ENCODE results near the gene MAMDC4. TPM values are rescaled to one million over a fixed set of nuclear protein-coding genes. Genes with fewer than 3 reads are reported as not detected.

MAMDC4 gene
- 1.3 and 5.5 TPM in 2 replicates for total RNA-seq

DNA sequence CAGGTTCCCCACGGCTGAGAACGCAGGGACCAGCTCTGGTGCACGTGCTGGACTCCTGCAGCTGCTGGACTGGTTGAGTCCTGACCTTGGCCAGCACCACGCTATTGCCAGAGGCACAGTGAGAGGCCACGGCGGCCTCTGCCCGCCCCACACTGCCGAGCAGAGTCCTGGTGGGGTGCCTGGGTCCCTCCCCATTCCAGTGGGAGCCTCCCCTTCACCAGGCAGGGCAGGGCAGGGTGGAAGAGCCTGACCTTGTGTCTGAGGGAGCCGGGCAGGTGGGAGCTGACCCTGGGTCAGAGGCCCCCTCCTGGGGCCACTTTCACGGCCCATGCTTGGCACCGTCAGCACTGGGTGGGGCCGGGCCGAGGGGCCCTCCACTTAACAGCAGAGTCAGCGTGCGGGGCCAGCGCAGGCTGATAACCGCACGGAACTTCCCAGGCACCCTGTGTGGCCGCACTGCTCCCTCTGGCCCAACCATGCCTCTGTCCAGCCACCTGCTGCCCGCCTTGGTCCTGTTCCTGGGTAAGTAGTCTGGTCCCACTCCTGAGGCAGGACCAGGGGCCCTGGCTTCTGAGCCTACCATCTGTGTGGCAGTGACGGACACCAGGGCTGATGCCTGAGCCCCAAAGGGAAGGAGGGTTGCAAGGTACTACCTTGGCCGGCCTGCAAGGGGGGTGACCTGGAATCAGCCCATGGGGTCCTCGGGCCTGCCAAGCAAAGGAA lies at the start of gene MAMDC4:
Gene MAMDC4, plus strand, starts transcription at position 406 of the 723 bp plus-strand sequence. Its CDS starts 71 bp downstream, at position 477.

DNA sequence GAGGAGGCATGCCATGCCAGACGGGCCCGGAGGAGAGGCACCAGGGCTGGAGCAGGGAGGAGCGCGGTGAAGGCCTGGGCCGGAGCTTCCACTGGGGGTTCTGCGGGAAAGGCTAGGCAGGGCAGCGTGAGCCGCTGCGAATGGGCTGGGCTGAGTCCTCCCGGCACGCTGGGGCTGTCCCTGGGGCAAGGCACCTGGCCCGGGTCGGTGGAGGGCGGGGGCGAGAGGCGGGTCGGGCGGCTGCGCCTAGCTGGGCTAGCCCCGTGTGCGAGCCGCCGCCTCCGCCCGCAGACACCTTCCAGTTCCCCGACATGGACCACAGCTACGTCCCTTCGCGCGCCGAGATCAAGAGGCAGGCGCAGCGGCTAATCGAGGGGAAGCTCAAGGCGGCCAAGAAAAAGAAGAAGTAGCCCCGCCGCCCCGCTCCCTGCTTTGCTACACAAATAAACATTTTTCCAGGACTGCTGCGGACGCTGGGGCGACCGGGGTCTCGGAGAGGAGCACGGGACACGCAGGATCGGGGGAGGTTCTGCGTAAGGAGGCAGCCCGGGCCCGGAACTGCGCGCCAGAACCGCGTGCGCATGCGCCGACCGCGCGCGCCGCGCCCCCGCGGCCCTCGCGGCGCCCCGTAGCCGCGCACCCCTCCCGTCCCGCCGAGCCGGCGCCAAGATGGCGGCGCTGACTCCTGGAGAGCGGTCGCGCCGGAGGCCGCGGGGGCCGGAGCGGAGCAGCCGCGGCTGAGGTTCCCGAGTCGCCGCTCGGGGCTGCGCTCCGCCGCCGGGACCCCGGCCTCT lies 44.7 kb upstream of the MAMDC4 start, which contains the start of gene RABL6:
Gene RABL6, plus strand, starts transcription at position 668 of the 794 bp plus-strand sequence. CDS start 249 bp downstream, outside the sequence.

DNA sequence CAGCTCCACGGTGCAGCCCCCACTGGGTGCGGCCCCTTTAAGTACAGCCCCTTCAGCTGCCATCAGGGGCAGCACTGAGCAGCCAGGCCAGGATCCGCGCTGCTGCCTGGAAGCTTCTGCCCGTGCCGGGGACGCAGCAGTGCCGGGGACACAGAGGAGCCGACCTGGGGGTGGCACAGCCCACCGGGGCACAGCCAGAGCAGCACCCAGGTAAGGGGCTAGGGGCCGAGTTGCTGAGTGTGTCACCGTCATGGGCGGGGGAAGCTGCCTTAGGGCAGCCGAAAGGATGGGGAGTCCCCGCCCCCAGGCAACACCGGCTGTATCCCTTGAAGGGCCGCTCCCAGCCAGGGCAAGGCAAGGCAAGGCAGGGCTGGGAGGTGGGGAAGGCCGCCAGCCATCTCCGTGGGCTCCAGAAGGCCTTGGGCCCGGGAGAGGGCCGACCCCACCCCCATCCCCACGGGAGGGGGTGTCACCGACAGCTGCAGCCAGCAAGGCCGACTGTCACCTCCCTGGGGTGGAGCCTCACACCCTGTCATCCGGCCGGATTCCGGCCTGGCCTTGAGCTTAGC lies 9.7 kb upstream of the MAMDC4 start, which contains the start of gene AJM1:
Gene AJM1, plus strand, starts transcription at position 99 of the 569 bp plus-strand sequence. CDS start 1,937 bp downstream, outside the sequence.

DNA sequence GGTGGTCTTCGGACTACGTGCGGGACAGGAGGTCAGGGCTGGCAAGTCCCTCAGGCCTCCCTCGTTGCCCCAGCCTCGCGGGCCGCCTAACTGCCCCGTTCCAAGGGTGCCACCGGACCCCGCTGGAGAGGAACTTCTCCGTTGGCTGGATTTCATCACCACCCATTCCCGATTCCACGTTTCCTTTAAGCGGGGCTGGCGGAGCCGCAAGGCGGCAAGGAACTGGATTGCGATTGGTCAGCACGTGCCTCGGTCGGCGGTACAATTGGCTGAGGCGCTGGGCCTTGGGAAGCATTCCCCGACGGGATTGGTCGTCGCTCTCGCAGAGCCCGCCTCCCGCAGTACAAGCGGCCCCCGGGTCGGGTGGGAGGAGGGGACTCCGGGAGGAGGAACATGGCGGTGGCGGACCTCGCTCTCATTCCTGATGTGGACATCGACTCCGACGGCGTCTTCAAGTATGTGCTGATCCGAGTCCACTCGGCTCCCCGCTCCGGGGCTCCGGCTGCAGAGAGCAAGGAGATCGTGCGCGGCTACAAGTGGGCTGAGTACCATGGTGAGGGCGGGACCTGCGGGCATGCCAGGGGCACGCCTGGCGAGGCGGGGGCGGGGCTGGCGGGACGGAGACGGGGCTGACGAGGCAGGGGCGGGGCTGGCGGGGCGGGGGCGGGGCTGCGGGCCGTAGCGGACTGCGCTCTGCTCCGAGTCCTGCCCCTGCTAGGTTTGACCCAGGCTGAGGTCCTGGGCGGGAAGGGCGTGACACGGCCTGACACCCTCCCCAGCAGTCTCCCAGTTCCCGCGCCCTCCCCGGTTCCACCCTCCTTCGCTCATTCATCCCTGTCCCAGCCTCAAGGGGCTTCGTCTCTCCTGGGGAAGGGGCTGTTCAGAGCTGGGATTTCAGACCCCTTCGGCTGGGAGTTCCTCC lies 2.8 kb upstream of the MAMDC4 start, which contains the start of gene PHPT1:
Gene PHPT1, plus strand, starts transcription at position 372 of the 922 bp plus-strand sequence. Its CDS starts 22 bp downstream, at position 394.

DNA sequence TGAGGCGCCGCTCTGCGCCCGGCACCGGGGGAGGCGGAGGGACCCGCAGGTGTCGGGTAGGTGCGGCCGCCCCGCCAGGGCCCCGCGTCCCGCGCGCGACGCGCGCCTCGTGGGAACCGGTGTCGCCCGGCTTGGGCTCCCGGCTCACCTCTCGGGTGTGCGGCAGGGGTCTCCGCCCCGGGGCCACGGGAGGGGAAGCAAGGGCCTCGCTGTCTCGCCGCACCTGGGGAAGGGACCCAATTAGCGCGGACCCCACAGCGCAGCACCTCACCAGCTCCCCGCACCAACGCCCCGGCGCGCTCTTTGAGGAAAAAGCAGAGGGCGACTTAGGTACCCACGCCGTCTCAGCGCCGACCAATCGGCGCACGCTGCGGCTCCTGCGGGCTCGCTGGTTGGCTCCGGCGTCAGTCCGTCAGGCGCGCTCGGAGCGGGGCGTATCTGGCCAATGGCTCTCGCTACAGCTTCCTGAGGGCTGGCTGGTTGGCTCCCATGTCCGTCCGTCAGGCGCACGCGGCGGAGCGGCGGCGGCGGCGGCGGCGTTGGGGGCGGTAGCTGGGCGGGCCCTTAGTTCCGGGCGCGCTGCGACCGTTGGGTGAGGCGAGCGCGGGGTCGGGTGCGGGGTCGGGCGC lies 33.9 kb downstream of the MAMDC4 start, which contains the start of gene TRAF2:
Gene TRAF2, plus strand, starts transcription at position 567 of the 629 bp plus-strand sequence. CDS start 12,225 bp downstream, outside the sequence.

Other genes starting within 250 kb of the MAMDC4 start
- gene EGFL7, start 189.4 kb upstream of the MAMDC4 start, total RNA-seq, result 6.3 and 17.9 TPM in 2 replicates
- gene AGPAT2, start 164.9 kb upstream of the MAMDC4 start, total RNA-seq, result 35.9 and 52.1 TPM in 2 replicates
- gene DIPK1B, start 139.8 kb upstream of the MAMDC4 start, total RNA-seq, result 0.58 and 2.2 TPM in 2 replicates
- not detected in 2 replicates for gene LCN10, start 109.4 kb upstream of the MAMDC4 start, total RNA-seq
- not detected in 2 replicates for gene LCN6, start 103.8 kb upstream of the MAMDC4 start, total RNA-seq
- not detected in 2 replicates for gene LCN8, start 94.1 kb upstream of the MAMDC4 start, total RNA-seq
- gene LCN15, start 87.8 kb upstream of the MAMDC4 start, total RNA-seq, result under 0.01 TPM in 1 of 2 replicates, not detected in the other
- gene TMEM141, start 61.0 kb upstream of the MAMDC4 start, total RNA-seq, result 45.2 and 56.1 TPM in 2 replicates
- gene CCDC183, start 56.0 kb upstream of the MAMDC4 start, total RNA-seq, result 0.15 and 0.33 TPM in 2 replicates
- gene RABL6, start 44.4 kb upstream of the MAMDC4 start, total RNA-seq, result 56.0 and 64.8 TPM in 2 replicates
- gene AJM1, start 9.9 kb upstream of the MAMDC4 start, total RNA-seq, result 1.6 and 2.2 TPM in 2 replicates
- gene PHPT1, start 2.9 kb upstream of the MAMDC4 start, total RNA-seq, result 79.6 and 134 TPM in 2 replicates
- 219 and 273 TPM in 2 replicates for gene EDF1, start 14.0 kb downstream of the MAMDC4 start, total RNA-seq
- gene TRAF2, start 34.2 kb downstream of the MAMDC4 start, total RNA-seq, result 11.8 and 14.6 TPM in 2 replicates
- 143 and 239 TPM in 2 replicates for gene FBXW5, start 92.4 kb downstream of the MAMDC4 start, total RNA-seq
- gene C8G, start 92.9 kb downstream of the MAMDC4 start, total RNA-seq, result not detected in 2 replicates
- gene LCN12, start 99.9 kb downstream of the MAMDC4 start, total RNA-seq, result not detected in 2 replicates
- gene PTGDS, start 125.2 kb downstream of the MAMDC4 start, total RNA-seq, result 2.8 and 36.7 TPM in 2 replicates
- 0.58 and 3.1 TPM in 2 replicates for gene LCNL1, start 130.6 kb downstream of the MAMDC4 start, total RNA-seq
- gene PAXX, start 140.1 kb downstream of the MAMDC4 start, total RNA-seq, result 16.1 and 16.2 TPM in 2 replicates
- 1.6 and 5.8 TPM in 2 replicates for gene CLIC3, start 144.2 kb downstream of the MAMDC4 start, total RNA-seq
- 22.1 and 30.8 TPM in 2 replicates for gene ABCA2, start 175.9 kb downstream of the MAMDC4 start, total RNA-seq
- not detected in 2 replicates for gene FUT7, start 179.7 kb downstream of the MAMDC4 start, total RNA-seq
- gene NPDC1, start 193.8 kb downstream of the MAMDC4 start, total RNA-seq, result 22.1 and 36.9 TPM in 2 replicates
- gene ENTPD2, start 201.7 kb downstream of the MAMDC4 start, total RNA-seq, result not detected in 2 replicates
- gene SAPCD2, start 218.2 kb downstream of the MAMDC4 start, total RNA-seq, result 1.5 and 8.0 TPM in 2 replicates
- gene UAP1L1, start 225.2 kb downstream of the MAMDC4 start, total RNA-seq, result 31.3 and 34.7 TPM in 2 replicates
- 91.3 and 113 TPM in 2 replicates for gene MAN1B1, start 234.6 kb downstream of the MAMDC4 start, total RNA-seq

All from smooth muscle cell of trachea (primary cell).